Neutrophil (primary cell): ENCODE measurements around the gene SLC9A9.

Source experiments
- H3K27ac ChIP-seq: fragments of 200-600 bp; sonication (generic); 2 replicates; pipeline ENCODE4 v1.5.1; 2016; ENCODE audit warnings: mild to moderate bottlenecking, moderate library complexity
- H3K27me3 ChIP-seq: fragments of 200-600 bp; sonication (generic); 2 replicates; pipeline ENCODE4 v1.6.0; 2016; ENCODE audit warnings: mild to moderate bottlenecking
- H3K36me3 ChIP-seq: fragments of 200-600 bp; sonication (generic); 2 replicates; pipeline ENCODE4 v1.5.1; 2017
- H3K4me1 ChIP-seq, 2 experiments: fragments of 200-600 bp in 1 of 2; sonication (generic) in 1 of 2; 1 replicate in 1 of 2; 2 replicates in 1 of 2; pipeline versions ENCODE4 v1.5.1 to v1.6.1; 2013 to 2016; ENCODE audit warnings: low read depth in 1 of 2, low read length in 1 of 2, mild to moderate bottlenecking in 1 of 2, moderate library complexity in 1 of 2; ENCODE audit not compliant: control insufficient read depth in 1 of 2, insufficient read depth in 1 of 2
- H3K4me3 ChIP-seq, 2 experiments: fragments of 200-600 bp in 1 of 2; sonication (generic) in 1 of 2; 1 replicate in 1 of 2; 2 replicates in 1 of 2; pipeline ENCODE4 v1.5.1; 2013 to 2016; ENCODE audit warnings: low read depth in 1 of 2, low read length in 1 of 2, mild to moderate bottlenecking in 1 of 2, moderate library complexity in 1 of 2
- H3K9me3 ChIP-seq: fragments of 200-600 bp; sonication (generic); 2 replicates; pipeline ENCODE4 v1.5.1; 2016
- TF ChIP-seq, protein P1 (sequence below): fragments of 200-600 bp; sonication (generic); IDR thresholded peaks from 2 replicates; pipeline ENCODE4 v1.5.1; 2016; ENCODE audit warnings: antibody characterized with exemption

Gene SLC9A9

DNA sequence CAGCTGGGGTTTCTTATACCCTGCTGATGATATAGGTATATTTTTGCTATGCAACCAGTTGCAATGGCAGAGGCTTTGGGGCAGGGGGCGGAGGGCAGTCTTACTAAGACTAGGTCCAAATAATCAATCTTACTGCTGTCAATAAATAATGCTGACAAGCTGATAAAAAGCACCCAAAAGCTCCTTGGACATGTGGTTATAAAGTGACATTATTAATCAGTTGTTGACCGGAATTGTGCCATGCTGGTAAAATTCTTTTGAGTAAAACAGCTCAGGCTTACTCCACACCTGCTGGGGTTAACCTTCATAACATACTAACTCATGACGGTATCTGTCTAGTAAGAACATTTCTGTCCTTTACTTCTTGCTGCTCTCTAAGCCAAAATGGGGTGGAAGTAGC, 626.8 kb downstream of the SLC9A9 start:
- H3K27me3 ChIP-seq = no peaks in the 10 kb centered on the region
- H3K4me1 ChIP-seq = peaks cover 3% of the 10 kb centered on the region in 2 experiments
- no peak overlapping the region for H3K4me3 ChIP-seq
- H3K36me3 ChIP-seq = no peaks in the 10 kb centered on the region
- H3K27ac ChIP-seq = no peak overlapping the region
- TF ChIP-seq, protein P1, sequence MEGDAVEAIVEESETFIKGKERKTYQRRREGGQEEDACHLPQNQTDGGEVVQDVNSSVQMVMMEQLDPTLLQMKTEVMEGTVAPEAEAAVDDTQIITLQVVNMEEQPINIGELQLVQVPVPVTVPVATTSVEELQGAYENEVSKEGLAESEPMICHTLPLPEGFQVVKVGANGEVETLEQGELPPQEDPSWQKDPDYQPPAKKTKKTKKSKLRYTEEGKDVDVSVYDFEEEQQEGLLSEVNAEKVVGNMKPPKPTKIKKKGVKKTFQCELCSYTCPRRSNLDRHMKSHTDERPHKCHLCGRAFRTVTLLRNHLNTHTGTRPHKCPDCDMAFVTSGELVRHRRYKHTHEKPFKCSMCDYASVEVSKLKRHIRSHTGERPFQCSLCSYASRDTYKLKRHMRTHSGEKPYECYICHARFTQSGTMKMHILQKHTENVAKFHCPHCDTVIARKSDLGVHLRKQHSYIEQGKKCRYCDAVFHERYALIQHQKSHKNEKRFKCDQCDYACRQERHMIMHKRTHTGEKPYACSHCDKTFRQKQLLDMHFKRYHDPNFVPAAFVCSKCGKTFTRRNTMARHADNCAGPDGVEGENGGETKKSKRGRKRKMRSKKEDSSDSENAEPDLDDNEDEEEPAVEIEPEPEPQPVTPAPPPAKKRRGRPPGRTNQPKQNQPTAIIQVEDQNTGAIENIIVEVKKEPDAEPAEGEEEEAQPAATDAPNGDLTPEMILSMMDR = no peak
- no peaks in the 10 kb centered on the region for H3K9me3 ChIP-seq

DNA sequence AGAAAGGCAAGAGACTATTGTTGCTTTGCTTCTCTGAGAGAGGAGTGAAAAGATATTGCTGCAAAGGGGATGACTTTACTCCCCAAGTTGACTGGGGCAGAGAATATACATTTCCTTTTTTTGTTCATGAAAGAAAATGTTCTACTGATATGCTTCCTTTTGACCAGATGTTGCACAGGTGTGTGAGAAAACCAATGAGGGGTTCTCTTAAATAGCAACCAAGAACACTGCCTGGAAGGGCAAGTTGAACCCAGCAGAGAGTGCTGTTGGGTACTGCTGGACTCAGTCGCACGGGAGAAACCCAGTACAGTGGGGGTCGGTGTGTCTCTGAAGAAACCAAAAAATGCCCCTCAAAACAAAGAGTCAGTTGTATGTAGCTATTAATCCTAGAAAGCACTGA, 627.5 kb downstream of the SLC9A9 start:
- Histone ChIP-seq H3K9me3 (no peaks in the 10 kb centered on the region), H3K27ac (no peak overlapping the region), H3K36me3 (no peaks in the 10 kb centered on the region), H3K4me3 (no peak overlapping the region), H3K27me3 (no peaks in the 10 kb centered on the region), H3K4me1 (peaks cover 3 to 5% of the 10 kb centered on the region in 2 experiments)
- TF ChIP-seq, protein P1 = no peak

DNA sequence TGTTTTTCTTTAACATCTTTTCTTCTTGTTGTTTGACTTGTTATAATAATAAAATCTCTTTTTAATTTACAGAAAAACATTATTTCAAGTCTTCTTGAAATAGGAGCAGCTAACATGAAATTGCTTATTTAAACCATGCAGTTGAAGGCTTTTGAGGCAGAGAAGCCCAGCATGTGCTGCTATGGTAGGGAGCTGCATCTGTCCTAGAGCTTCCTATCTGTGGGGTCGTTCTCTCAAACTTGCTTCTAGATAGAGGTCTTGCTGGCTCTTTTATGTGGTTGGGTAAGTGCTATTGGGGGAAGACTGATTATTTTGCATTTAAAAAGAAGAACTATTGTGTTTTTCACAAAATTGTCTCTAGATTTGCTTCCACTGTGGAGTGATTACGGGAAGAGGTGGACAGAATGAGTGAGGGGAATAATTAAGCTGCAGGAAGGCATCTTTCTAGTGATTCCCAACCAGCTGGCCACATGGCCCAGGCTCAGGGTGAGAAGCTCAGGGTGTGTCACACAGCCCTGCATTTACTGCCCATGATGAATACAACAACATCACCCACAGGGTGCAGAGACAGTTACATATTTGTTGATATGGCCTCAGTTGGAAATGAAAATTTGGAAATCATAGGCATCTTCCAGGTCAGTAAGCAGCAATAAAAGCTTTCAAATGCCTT, 630.0 kb downstream of the SLC9A9 start:
- TF ChIP-seq, protein P1 = no peak
- Histone ChIP-seq H3K27ac (no peak overlapping the region), H3K9me3 (no peaks in the 10 kb centered on the region), H3K36me3 (no peaks in the 10 kb centered on the region), H3K4me3 (no peak overlapping the region), H3K4me1 (peaks cover 3 to 5% of the 10 kb centered on the region in 2 experiments), H3K27me3 (no peaks in the 10 kb centered on the region)

DNA sequence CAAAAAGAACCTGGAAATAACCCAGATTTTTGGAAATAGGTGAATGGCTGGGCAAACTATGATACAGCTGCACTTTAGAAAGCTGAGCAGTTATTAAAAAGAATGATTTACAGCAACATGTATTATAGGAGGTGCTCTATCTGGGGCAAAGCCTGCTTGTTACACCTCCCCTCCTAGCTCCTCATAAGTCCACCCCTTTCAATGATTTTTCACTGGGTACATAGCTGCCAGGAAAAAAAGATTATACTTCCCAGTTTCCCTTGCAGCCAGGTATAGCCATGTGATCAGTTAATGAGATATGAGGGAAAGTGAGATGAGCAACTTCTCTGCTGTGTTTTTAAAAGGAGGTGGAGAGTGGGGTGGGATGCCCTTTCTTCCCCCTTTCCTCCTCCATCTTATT, 631.0 kb downstream of the SLC9A9 start:
- Histone ChIP-seq H3K27ac (no peak overlapping the region), H3K27me3 (no peaks in the 10 kb centered on the region), H3K9me3 (no peaks in the 10 kb centered on the region), H3K4me3 (no peak overlapping the region), H3K4me1 (peaks cover 3 to 5% of the 10 kb centered on the region in 2 experiments), H3K36me3 (no peaks in the 10 kb centered on the region)
- TF ChIP-seq, protein P1 = no peak

DNA sequence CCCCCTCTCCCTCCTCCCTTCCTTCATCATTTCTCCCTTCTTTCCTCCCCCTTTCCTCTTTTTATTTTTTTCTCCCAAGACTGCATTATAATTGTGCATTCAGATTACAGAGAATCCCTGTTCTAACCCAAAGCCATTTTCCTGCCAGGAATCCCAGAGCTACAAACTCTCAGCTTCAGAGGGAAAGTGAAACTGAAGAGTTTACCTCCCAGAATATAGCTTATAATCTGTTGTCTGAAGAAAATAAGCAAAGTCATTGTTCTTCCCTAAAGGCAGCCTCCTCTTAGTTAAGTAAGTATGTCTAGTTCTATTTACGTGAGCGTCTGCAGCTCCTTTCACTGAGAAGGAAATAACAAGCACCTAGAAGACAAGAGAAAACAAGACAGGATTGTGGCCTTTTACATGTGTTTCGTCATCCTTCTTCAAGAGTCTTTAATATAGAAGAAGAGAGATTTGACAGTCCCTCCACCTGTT, 631.5 kb downstream of the SLC9A9 start:
- H3K27ac ChIP-seq = peak overlapping the region; percentile 63

More for the DNA sequence above, 631.5 kb downstream of the SLC9A9 start:
- Histone ChIP-seq H3K4me3 (peak overlapping the region in 1 of 2 experiments; percentile 6), H3K4me1 (peaks cover 3 to 5% of the 10 kb centered on the region in 2 experiments), H3K9me3 (no peaks in the 10 kb centered on the region), H3K27me3 (no peaks in the 10 kb centered on the region), H3K36me3 (no peaks in the 10 kb centered on the region)
- TF ChIP-seq, protein P1 = no peak
